ENCODE measurements around the gene DCUN1D1. TPM values are rescaled to one million over a fixed set of nuclear protein-coding genes. Genes with fewer than 3 reads are reported as not detected.

DCUN1D1 gene
- total and polyA plus RNA-seq, 8 donors: 2.8 to 25.0 (median 16.3) TPM

DNA sequence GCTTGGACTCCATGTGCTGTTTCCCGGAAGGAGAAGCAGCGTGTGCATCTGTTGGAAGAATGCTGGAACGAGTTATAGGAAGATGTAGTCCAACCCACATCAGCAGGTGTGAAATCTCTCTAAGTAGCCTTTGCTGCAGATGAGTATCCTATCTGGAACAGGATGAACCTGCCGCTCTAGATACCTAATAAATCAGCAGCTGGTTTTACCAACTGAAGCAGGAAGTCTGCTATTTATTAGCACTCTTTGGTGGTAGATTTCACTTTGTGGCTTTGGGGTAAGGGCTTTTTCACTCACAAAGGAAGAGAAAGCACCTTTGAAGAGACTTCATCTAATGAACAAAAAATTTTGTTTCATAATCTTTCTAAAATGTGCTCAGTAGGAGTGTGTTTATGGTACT, 66.4 kb downstream of the DCUN1D1 start:
- FAIRE-seq (no peak), ATAC-seq (no peak), DNase-seq (no peak)
- H3K4me1 ChIP-seq: peaks cover 0 to under 1% (median 0%) of the 10 kb centered on the region in 3 donors
- TF ChIP-seq, protein P1, sequence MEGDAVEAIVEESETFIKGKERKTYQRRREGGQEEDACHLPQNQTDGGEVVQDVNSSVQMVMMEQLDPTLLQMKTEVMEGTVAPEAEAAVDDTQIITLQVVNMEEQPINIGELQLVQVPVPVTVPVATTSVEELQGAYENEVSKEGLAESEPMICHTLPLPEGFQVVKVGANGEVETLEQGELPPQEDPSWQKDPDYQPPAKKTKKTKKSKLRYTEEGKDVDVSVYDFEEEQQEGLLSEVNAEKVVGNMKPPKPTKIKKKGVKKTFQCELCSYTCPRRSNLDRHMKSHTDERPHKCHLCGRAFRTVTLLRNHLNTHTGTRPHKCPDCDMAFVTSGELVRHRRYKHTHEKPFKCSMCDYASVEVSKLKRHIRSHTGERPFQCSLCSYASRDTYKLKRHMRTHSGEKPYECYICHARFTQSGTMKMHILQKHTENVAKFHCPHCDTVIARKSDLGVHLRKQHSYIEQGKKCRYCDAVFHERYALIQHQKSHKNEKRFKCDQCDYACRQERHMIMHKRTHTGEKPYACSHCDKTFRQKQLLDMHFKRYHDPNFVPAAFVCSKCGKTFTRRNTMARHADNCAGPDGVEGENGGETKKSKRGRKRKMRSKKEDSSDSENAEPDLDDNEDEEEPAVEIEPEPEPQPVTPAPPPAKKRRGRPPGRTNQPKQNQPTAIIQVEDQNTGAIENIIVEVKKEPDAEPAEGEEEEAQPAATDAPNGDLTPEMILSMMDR (IDR thresholded peaks at IDR 0.05): no peak
- no peaks in the 10 kb centered on the region for H3K9me3 ChIP-seq
- H3K4me3 ChIP-seq: no peak overlapping the region
- H3K27ac ChIP-seq: no peak overlapping the region
- H3K27me3 ChIP-seq: no peaks in the 10 kb centered on the region
- intact Hi-C loops (cut with DNase I): no loop called here
- H3K36me3 ChIP-seq: peaks cover 0 to 14% (median 0%) of the 10 kb centered on the region in 3 donors
- WGBS, 2 donors: 79 to 85% methylated on average over 4 of the region's 4 CpGs

DNA sequence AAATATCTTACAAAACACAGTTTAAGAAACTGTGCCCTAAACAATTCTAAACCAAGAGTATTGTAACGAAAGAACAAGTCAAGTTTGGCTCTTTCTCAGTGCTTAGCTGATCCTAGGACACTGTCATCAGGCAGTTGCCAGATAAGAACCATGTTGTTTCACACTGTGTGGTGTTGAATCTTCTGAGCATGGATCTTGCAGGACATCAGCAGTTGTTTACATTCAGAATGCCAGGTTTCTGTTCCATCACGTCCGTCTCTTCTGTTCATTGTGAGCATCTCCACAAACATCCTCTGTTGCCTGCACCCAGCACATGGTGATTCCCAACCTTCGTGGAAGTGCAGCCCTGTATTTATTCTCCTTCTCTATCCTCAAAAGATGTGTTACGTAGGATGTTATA, 67.9 kb downstream of the DCUN1D1 start:
- DNase-seq (no peak), FAIRE-seq (no peak), ATAC-seq (no peak)
- Histone ChIP-seq H3K27ac (no peak overlapping the region), H3K4me1 (no peaks in the 10 kb centered on the region), H3K4me3 (no peak overlapping the region), H3K9me3 (no peaks in the 10 kb centered on the region), H3K27me3 (no peaks in the 10 kb centered on the region), H3K36me3 (peaks cover 0 to 14% (median 0%) of the 10 kb centered on the region in 3 donors)
- intact Hi-C loops (cut with DNase I): no loop called here
- 85 to 91% methylated on average over 5 of the region's 5 CpGs for WGBS, 2 donors
- TF ChIP-seq, protein P1 (IDR thresholded peaks at IDR 0.05): no peak

DNA sequence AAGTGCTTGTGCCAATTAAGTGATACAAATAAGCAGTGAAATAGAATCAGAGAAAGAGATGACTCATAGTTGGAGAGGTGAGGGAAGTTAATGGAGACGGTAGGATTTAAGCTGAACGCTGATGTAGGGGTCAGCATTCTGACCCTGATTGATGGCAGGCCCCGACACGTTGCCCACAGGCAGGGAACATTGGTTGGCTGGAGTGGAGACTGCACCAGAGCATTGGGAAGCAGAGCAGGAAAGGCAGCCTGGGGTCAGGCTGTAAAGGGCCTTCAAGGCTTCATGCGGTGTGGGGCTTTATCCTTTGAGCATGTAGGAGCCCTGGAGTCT, 68.6 kb downstream of the DCUN1D1 start:
- Histone ChIP-seq H3K27me3 (no peaks in the 10 kb centered on the region), H3K36me3 (peaks cover 0 to 19% (median 0%) of the 10 kb centered on the region in 3 donors), H3K4me3 (no peak overlapping the region), H3K9me3 (no peaks in the 10 kb centered on the region), H3K4me1 (no peaks in the 10 kb centered on the region), H3K27ac (no peak overlapping the region)
- ATAC-seq: no peak
- intact Hi-C loops (cut with DNase I): no loop called here
- WGBS, 2 donors: 82 to 85% methylated on average over 5 of the region's 5 CpGs
- no peak for FAIRE-seq
- TF ChIP-seq, protein P1 (IDR thresholded peaks at IDR 0.05): no peak
- DNase-seq: no peak

DNA sequence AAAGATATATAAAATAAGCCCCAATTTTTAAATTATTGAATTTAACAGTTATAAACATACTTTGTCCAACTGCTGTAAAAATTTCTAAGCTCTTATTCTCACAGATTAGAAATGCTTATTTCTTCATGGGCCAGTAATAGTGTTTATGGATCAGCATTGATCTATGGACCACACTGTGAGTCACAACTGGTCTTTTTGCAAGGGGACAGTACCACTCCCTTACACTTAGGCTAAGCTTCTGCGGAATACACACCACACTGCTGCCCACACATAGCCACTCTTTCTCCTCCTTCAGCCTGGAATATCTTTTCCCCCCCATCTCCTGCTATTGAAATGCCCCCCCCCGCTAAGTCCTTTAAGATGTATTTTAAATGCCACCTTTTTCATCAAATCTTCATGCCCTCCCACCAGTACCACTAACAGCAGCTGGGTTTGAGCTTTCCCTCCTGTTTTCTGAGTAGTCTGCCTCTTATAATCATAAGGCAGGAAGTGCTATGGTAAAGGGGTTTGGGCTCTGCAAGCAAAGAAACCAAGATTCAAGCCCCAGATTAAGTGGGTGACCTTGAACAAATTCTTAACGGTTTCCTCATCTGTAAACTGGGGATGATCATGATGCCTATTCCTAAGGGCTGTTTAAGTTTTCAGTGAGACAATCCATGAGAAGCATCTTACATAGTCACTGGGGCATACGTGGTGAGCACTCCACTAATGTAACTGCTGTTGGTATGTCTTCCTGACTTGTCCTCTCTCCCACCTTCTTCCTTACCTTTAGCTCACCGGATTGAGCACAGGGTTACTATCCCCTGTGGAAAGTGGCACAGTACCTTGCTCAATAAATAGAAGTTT, 69.2 kb downstream of the DCUN1D1 start:
- ATAC-seq (no peak), DNase-seq (no peak), FAIRE-seq (no peak)
- H3K27ac ChIP-seq: no peak overlapping the region
- no peaks in the 10 kb centered on the region for H3K9me3 ChIP-seq
- intact Hi-C loops (cut with DNase I): no loop called here
- H3K27me3 ChIP-seq: no peaks in the 10 kb centered on the region
- 84 to 85% methylated on average over 5 of the region's 5 CpGs for WGBS, 2 donors
- H3K4me1 ChIP-seq: no peaks in the 10 kb centered on the region
- H3K4me3 ChIP-seq: no peak overlapping the region
- TF ChIP-seq, protein P1 (IDR thresholded peaks at IDR 0.05): no peak
- H3K36me3 ChIP-seq: peaks cover 0 to 22% (median 0%) of the 10 kb centered on the region in 3 donors
